HUES6 (cell line): Measurements from ENCODE around the gene C17orf75.

Experiments used
- H3K27ac ChIP-seq: 2 replicates; pipeline ENCODE4 v1.7.0; 2013; ENCODE audit warnings: low read depth, mild to moderate bottlenecking, low read length, inconsistent platforms
- H3K27me3 ChIP-seq: 2 replicates; pipeline ENCODE4 v1.6.1; 2013; ENCODE audit warnings: low read length; ENCODE audit not compliant: control insufficient read depth, insufficient read depth
- H3K36me3 ChIP-seq: 2 replicates; pipeline ENCODE4 v1.6.1; 2013; ENCODE audit warnings: low read length; ENCODE audit not compliant: control insufficient read depth, insufficient read depth
- H3K4me1 ChIP-seq: 2 replicates; pipeline ENCODE4 v1.6.1; 2013; ENCODE audit warnings: low read length; ENCODE audit not compliant: control insufficient read depth, insufficient read depth
- H3K4me3 ChIP-seq: 2 replicates; pipeline ENCODE4 v1.5.1; 2013; ENCODE audit warnings: low read depth, low read length
- H3K9ac ChIP-seq: one replicate; pipeline ENCODE4 v1.6.1; 2013; ENCODE audit warnings: mild to moderate bottlenecking, low read length
- H3K9me3 ChIP-seq: 2 replicates; pipeline ENCODE4 v1.6.1; 2013; ENCODE audit warnings: low read depth, low read length; ENCODE audit not compliant: control insufficient read depth, insufficient read depth

Gene C17orf75

DNA sequence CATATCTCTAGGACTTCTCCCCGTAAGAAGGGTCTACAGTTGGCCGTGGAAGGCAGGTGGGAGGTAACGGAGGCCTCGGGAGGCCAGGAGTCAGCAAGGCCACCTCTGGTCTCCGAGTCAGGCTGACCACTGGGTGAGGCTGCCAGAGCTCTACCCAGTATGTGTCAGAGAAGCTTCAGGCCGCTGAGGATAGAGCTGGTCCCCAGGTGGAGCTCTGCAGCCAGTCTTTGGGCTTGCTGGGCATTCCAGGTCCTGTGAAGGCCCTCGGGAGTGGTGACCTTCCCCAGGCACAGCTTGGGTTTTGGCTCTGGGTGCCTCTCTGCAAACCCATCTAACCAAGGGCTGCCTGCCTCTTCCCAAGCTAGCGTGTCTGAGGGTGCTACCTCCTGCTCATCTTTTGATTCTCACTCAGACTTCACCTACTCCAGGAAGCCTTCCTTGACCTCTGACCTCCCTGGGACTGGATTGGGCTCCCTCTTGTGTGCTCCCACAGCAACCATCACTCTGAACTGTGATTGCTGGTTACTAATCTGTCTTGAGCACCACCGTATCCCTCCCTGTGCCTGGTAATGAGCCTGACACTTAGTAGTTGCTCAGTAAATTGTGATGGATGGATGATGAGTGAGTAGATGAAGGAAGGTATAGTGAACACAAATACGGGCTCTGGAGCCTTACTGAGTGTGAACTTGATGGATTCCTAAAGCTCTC lies 54.0 kb downstream of the C17orf75 start:
- Histone ChIP-seq H3K36me3 (no peaks in the 10 kb centered on the region), H3K4me3 (no peak overlapping the region), H3K27me3 (no peaks in the 10 kb centered on the region), H3K9ac (no peak overlapping the region), H3K27ac (no peak overlapping the region), H3K9me3 (no peaks in the 10 kb centered on the region), H3K4me1 (peaks cover 45% of the 10 kb centered on the region)

DNA sequence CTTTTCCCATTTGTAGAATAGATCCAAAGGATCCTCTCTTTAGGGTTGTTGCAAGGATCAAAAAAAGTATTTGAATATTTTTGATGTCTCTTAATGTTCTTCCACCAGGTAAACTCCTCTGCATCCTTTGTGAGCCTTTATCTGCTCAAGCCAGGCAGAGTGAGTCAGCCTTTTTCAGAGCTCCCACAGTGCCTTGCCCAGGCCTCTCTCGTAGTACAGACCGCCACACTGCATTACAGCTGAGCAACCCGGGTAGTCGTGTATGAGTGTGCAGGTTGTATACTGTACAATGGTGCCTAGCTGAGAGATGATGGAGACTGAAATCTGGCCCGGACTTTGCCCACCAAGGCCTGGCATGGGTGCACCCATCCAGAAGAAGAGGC lies 55.5 kb downstream of the C17orf75 start:
- Histone ChIP-seq H3K4me1 (peaks cover 50% of the 10 kb centered on the region), H3K36me3 (no peaks in the 10 kb centered on the region), H3K27me3 (no peaks in the 10 kb centered on the region), H3K27ac (no peak overlapping the region), H3K9ac (no peak overlapping the region), H3K9me3 (no peaks in the 10 kb centered on the region), H3K4me3 (no peak overlapping the region)

DNA sequence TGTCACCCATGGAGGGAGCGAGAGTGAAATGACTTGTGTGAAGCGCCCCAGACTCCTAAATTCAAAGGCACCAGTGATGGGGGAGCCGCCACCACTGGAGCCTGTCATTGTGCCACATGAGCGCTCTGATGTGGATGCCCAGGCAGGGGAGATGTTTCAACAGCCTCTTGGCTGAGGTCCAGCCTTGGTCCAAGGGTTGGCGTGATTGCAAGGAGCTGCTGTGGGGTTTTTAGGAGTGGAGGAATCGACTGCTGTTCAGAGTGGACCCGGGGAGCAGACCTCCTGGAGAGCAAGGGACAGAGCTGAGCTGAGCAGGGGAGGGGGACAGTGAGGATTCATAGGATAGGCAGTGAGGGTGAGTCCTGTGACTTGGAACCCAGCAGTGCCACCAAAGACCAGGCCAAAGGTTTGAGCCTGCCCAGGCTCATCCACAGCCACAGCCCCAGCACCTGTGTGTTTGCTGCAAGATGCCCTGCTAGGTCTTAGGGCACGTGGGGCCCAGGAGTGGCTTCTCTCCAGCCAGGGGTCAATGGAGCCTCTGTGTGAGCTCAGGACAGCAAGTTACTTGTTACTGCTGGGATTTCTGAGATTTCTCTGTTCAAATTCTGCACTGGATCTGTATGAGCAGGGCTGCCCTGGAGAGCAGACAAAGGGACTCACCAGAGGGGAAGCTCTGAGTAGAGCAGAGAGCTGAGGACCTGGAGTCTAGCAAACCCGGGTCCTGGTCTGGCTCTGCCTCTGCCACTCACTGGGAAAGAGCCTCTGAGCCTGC lies 56.0 kb downstream of the C17orf75 start:
- Histone ChIP-seq H3K9ac (no peak overlapping the region), H3K4me3 (no peak overlapping the region), H3K36me3 (no peaks in the 10 kb centered on the region), H3K27me3 (no peaks in the 10 kb centered on the region), H3K9me3 (no peaks in the 10 kb centered on the region), H3K27ac (no peak overlapping the region), H3K4me1 (peaks cover 51% of the 10 kb centered on the region)

DNA sequence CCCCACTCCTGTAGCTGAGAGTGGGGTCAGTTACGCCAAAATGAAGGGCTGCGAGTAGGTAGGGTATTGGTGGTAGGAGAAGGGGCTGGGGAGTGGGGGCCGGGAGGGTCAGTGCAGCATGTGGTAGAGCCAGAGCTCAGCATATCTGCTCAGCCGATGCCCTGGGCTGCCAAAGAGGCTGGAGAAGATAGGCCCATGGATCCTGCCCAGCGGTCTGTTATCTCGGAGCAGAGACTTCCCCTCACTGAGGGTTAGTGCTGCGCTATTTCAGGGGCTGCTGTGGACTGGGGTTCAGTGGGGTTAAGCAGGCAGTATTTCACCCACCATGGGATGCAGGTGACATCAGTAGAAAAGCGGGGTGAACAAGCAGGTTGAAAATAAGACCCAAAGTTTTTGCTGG lies 56.7 kb downstream of the C17orf75 start:
- Histone ChIP-seq H3K4me3 (no peak overlapping the region), H3K4me1 (peaks cover 51% of the 10 kb centered on the region)

DNA sequence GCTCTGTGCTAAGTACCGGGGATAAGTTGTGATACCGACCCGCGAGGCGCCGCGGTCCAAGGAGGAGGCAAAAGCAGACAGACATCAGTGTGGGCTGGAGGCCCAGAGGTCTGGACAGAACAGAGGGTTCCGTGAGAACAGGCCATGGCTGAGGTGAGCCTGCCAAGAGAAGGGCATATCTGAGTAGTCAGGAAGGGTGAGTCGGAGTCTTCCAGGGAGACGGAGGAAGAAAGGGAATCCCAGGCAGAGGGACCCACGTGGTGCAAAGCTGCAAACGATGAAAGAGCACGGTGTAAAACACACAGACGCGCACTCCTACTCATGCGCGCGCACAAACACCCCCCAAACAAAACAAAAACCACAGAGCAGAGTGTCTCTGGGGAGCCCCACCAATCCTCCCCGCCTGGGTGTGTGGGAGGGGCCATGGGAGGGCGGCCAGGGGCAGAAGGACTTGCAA lies 58.2 kb downstream of the C17orf75 start:
- H3K36me3 ChIP-seq: no peaks in the 10 kb centered on the region
- H3K9ac ChIP-seq: no peak overlapping the region
- H3K9me3 ChIP-seq: no peaks in the 10 kb centered on the region
- no peak overlapping the region for H3K4me3 ChIP-seq
- H3K27ac ChIP-seq: no peak overlapping the region
- peaks cover 2% of the 10 kb centered on the region; the same call in 1 of the 2 replicates for H3K27me3 ChIP-seq
- peaks cover 50% of the 10 kb centered on the region for H3K4me1 ChIP-seq

More for the DNA sequence above, 56.7 kb downstream of the C17orf75 start:
- Histone ChIP-seq H3K27ac (no peak overlapping the region), H3K27me3 (no peaks in the 10 kb centered on the region), H3K9ac (no peak overlapping the region), H3K9me3 (no peaks in the 10 kb centered on the region), H3K36me3 (no peaks in the 10 kb centered on the region)

DNA sequence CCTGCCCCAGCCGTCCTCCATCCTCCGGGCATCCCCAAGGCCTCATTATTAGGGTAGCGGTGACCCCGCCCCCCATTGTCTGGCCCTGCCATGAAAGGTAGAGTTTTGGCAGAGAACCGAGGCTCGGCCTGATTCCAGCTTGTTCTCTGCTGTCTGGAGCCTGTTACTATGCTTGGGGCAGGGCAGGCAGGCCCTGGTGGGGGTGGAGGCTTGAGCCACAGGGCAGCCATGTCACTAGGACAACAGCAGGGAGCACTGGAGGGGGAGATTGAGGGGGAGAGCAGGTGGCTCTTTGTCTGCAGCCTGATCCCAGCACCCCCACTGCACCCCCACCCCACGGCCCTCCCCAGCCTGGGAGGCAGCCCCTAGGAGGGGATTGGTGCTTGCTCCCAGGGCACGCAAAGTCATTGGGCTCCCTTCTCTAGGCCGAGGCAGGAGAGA lies 60.9 kb downstream of the C17orf75 start:
- no peaks in the 10 kb centered on the region for H3K9me3 ChIP-seq
- peaks cover 2% of the 10 kb centered on the region; the same call in 1 of the 2 replicates for H3K27me3 ChIP-seq
- no peak overlapping the region for H3K4me3 ChIP-seq
- H3K9ac ChIP-seq: no peak overlapping the region
- H3K4me1 ChIP-seq: peaks cover 45% of the 10 kb centered on the region
- no peaks in the 10 kb centered on the region for H3K36me3 ChIP-seq
- H3K27ac ChIP-seq: no peak overlapping the region

DNA sequence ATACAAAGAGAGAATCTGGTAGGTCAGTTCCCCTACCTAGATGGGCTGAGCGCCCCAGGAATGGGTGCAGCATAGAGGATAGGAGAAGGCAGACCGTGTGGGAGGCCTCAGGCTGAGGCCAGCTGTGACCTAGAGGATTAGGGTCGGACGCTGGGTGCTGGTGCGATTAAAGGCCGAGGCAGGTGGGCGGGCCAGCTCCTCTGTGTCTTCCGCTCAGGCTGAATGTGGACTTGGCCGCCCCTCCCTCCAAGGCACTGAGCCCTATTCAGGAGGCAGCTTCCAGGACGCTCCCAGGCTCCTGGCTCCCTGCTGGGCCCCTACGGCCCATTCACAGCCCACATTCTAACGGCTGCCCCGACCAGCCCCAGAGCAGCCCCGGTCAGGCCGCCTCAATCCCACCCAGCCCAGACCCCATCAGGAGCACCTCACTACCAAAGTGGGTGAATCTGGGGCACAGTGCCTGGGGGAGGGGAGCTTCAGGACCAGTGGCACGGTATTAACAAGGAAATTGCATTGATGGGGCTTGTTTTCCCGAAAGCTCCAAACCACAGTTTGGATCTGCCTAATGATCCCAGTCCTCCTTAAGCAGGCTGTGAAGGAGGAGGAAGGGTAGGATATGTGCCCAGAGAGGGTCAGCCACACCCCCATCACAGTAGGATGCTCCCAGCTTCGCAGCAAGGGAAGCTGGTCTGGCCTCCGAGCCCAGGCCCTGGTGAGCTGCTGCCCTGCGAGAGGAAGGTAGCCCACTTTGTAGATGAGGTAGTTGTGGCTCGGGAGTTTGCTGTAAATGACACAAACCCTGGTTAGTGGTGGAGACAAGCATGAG lies 61.9 kb downstream of the C17orf75 start:
- Histone ChIP-seq H3K36me3 (no peaks in the 10 kb centered on the region), H3K4me1 (peaks cover 52% of the 10 kb centered on the region), H3K9me3 (no peaks in the 10 kb centered on the region), H3K27me3 (peaks cover 2% of the 10 kb centered on the region; the same call in 1 of the 2 replicates), H3K27ac (no peak overlapping the region), H3K9ac (no peak overlapping the region), H3K4me3 (peak overlapping the region; percentile 34)

DNA sequence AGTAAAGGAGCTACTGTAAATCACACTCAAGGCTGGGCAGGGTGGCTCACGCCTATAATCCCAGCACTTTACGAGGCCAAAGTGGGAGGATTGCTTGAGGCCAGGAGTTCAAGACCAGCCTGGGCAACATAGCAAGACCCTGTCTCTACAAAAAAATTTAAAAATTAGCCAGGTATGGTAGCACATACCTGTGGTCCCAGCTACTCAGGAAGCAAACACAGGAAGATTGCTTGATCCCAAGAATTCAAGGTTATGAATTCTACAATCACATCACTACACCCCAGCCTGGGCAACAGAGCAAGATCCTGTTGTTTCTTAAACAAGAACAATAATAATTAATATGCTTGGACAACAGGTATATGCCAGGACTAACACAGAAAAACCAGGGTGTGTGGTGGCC lies 63.2 kb downstream of the C17orf75 start:
- no peaks in the 10 kb centered on the region for H3K36me3 ChIP-seq
- H3K4me3 ChIP-seq: no peak overlapping the region
- H3K27me3 ChIP-seq: peaks cover 2% of the 10 kb centered on the region; the same call in 1 of the 2 replicates

More for the DNA sequence above, 63.2 kb downstream of the C17orf75 start:
- H3K27ac ChIP-seq: no peak overlapping the region
- no peak overlapping the region for H3K9ac ChIP-seq
- peaks cover 62% of the 10 kb centered on the region for H3K4me1 ChIP-seq
- no peaks in the 10 kb centered on the region for H3K9me3 ChIP-seq
